GM12872 (cell line): ENCODE data around the gene CYP2A6.

Experiments used
- TF ChIP-seq, protein P1 (sequence below): IDR thresholded peaks from 3 replicates; pipeline ENCODE4 v1.5.1; 2011; ENCODE audit warnings: low read depth, mild to moderate bottlenecking, low read length, moderate library complexity; ENCODE audit not compliant: insufficient read depth

Gene CYP2A6

DNA sequence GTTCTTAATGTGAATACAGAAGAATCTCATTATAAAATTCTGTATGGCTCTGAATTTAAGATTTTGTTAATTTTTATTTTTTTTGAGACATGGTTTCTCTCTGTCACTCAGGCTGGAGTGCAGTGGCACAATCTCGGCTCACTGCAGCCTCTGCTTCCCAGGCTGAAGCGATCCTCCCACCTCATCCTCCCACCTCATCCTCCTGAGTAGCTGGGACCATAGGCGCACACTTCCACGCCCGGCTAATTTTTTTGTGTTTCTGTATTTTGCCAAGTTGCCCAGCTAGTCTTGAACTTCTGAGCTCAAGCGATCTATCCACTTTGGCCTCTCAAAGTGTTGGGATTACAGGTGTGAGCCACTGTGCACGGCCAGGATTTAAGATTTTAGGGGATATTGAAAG lies 17.5 kb upstream of the CYP2A6 start:
- TF ChIP-seq, protein P1, sequence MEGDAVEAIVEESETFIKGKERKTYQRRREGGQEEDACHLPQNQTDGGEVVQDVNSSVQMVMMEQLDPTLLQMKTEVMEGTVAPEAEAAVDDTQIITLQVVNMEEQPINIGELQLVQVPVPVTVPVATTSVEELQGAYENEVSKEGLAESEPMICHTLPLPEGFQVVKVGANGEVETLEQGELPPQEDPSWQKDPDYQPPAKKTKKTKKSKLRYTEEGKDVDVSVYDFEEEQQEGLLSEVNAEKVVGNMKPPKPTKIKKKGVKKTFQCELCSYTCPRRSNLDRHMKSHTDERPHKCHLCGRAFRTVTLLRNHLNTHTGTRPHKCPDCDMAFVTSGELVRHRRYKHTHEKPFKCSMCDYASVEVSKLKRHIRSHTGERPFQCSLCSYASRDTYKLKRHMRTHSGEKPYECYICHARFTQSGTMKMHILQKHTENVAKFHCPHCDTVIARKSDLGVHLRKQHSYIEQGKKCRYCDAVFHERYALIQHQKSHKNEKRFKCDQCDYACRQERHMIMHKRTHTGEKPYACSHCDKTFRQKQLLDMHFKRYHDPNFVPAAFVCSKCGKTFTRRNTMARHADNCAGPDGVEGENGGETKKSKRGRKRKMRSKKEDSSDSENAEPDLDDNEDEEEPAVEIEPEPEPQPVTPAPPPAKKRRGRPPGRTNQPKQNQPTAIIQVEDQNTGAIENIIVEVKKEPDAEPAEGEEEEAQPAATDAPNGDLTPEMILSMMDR = no peak

DNA sequence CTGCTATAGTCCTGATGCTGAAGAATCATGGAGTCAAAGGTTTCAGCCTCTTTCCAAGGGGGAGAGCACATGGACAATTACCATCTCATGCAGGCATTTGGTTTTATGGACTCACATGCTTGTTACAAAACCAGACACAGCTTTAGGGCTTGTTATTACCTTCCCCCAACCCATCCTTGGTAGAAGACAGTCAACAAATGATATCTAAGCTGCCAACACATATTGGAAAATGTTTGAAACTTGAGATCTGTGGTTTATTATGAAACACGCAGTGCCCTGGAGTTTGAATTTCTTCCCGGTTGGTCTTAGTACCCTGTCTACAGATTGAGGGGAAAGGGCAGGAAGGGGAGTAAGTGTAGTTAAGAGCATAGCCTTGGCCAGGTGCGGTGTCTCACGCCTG lies 12.5 kb upstream of the CYP2A6 start:
- TF ChIP-seq, protein P1 = no peak

DNA sequence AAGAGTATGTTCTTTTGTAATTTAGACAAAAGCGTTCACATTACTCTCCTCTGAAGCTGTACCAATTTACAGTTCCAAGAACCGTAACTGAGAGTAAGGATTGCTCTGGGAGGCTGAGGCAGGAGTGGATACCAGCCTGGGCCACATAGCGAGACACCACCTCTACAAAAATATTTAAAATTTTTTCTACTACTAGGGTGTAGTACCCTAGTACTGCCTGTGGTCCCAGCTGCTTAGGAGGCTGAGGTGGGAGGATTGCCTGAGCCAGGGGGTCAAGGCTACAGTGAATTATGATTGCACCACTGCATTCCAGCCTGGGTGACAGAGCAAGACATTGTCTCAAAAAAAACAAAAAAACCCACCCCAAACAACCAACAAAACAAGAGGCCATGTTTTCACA lies 12.1 kb upstream of the CYP2A6 start:
- TF ChIP-seq, protein P1 = no peak

DNA sequence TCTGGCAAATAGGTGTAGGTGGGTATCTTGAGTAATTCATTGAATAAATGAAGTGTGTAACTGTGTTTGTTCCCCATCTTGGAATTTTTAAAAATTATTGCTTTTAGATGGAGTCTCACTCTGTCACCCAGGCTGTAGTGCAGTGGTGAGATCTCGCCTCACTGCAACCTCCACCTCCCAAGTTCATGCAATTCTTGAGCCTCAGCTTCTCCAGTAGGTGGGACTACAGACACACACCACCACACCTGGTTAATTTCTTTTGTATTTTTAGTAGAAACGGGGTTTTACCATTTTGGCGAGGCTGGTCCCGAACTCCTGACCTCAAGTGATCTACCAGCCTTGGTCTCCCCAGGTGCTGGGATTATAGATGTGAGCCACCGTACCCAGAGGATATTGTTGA lies 7.9 kb upstream of the CYP2A6 start:
- TF ChIP-seq, protein P1 = no peak

DNA sequence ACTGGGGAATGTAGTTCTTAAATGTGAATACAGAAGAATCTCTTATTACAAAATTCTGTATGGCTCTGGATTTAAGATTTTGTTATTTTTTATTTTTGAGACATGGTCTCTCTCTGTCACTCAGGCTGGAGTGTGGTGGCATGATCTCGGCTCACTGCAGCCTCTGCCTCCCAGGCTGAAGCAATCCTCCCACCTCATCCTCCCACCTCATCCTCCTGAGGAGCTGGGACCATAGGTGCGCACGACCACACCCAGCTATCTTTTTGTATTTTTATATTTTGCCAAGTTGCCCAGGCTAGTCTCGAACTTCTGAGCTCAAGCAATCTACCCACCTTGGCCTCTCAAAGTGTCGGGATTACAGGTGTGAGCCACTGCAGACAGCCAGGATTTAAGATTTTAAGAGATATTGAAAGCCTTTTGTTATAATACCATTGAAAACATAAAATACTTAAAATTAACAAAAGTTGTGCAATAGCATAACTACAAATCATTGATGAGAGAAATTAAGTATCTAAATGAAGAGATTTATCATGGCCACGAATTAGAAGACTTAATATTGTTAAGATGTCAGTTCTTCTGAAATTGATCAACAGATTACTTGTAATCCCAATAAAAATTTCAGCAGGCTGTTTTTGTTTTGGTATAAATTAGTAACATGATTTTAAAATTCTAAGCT lies 13.4 kb downstream of the CYP2A6 start:
- TF ChIP-seq, protein P1 = no peak

DNA sequence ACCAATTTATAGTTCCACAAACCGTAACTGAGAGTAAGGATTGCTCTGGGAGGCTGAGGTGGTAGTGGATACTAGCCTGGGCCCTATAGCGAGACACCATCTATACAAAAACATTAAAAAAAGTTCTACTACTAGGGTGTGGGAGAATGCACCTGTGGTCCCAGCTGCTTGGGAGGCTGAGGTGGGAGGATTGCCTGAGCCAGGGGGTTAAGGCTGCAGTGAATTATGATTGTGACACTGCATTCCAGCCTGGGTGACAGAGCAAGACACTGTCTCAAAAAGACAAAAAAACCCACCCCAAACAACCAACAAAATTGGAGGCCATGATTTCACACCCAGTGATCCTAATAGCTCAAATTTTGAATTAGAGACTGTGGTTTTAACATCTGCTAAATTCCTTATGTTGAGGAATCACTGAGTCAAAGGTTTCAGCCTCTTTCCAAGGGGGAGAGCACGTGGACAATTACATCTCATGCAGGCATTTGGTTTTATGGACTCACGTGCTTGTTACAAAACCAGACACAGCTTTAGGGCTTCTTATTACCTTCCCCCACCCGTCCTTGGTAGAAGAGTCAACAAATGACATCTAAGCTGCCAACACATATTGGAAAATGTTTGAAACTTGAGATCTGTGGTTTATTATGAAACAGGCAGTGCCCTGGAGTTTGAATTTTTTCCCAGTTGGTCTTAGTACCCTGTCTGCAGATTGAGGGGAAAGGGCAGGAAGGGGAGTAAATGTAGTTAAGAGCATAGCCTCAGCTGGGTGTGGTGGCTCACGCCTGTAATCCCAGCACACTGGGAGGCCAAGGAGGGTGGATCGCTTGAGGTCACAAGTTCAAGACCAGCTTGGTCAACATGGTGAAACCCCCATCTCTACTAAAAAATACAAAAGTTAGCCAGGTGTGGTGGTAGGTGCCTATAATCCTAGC lies 18.5 kb downstream of the CYP2A6 start:
- TF ChIP-seq, protein P1 = no peak

DNA sequence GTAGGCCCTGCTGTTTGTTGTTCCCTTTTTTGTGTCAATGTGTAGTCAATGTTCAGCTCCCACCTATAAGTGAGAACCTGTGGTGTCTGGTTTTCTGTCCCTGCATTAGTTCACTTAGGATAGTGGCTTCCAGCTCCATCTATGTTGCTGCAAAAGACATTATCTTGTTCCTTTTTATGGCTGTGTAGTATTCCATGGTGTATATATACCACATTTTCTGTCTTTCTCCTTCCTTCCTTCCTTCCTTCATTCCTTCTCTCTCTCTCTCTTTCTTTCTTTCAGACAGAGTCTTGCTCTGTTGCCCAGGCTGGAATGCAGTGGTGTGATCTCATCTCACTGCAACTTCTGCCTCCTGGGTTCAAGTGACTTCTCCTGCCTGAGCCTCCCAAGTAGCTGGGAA lies 21.0 kb downstream of the CYP2A6 start:
- TF ChIP-seq, protein P1 = no peak
